GM12872 (cell line): Measurements from ENCODE around the gene EIF2B2.

ENCODE experiments used
- TF ChIP-seq, protein P1 (sequence below): IDR thresholded peaks from 3 replicates; pipeline ENCODE4 v1.5.1; 2011; ENCODE audit warnings: low read depth, mild to moderate bottlenecking, low read length, moderate library complexity; ENCODE audit not compliant: insufficient read depth

The EIF2B2 gene

DNA sequence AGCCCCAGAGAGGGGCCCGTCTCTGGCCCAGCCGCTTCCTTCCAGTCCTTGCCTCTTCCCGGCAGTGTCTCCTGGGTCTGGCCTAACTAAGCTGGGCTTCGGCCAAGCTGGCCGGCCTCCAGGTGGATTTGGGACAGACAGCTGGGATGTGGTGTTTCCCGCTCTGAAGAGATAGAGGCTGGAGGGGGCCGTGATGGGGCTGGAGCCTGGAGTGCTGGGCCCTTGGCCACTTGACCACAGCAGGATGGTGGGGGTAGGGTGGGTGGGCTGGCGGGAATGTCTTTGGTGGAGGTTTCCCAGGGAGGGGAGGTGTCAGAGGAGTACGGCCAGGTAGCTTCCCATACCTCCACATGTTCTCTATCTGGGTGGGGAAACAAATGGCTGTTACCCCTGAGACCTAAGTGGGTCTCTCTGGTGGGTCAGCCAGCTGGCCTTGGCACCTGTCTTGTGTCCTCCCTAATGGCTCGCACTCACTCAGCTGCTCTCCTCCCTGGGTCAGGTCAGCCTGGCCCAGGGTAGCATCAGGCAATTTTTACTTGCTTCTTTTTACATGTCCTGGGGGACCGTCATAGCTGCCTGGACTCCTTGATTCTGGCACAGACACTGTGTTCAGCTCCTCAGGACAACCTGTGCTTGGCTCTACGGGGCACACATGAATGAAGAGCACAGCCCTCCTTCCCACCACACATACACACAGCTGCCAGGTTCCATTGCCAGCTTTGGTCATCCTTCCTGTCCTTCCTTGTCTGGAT is 27.5 kb upstream of the EIF2B2 start:
- TF ChIP-seq, protein P1, sequence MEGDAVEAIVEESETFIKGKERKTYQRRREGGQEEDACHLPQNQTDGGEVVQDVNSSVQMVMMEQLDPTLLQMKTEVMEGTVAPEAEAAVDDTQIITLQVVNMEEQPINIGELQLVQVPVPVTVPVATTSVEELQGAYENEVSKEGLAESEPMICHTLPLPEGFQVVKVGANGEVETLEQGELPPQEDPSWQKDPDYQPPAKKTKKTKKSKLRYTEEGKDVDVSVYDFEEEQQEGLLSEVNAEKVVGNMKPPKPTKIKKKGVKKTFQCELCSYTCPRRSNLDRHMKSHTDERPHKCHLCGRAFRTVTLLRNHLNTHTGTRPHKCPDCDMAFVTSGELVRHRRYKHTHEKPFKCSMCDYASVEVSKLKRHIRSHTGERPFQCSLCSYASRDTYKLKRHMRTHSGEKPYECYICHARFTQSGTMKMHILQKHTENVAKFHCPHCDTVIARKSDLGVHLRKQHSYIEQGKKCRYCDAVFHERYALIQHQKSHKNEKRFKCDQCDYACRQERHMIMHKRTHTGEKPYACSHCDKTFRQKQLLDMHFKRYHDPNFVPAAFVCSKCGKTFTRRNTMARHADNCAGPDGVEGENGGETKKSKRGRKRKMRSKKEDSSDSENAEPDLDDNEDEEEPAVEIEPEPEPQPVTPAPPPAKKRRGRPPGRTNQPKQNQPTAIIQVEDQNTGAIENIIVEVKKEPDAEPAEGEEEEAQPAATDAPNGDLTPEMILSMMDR, result no peak

DNA sequence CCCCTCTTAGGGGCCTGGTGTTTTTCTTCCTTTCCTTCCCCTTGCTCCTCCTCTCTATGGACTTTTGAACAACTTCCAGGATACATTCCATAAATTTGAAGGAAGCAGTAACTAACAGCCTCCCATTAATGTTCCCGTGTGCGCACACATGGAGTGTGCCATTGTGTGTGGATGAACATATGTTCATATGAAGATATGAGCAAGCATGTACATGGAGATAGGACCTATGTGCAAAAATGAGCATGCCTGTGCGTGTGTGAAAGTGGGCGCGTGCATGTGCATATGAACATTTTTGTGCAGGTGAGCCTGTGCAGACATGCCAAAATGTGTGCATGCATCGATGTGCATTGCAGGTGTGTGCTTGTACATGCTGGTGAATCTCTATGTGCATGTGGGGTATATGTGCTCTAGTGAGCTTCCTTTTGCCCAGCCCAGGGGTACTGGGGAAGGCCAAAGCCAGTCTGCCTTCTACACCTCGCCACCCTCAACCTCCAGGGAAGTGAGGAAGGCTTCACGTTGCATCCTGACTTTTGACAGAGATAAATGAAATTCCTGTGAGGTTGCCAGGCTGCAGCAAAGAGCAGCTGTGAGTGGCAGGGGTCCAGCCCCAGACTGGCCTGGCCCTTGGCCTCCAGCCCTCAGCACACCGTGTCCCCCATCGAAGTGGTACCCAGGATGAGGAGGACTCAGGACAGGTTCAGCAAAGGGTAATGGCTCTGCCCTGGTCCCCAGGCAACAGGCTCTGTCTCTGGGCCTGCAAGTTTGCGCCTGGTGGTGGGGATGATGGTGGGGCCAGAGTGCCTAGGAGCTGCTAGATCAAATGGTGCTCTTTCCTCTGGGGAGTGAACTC is 26.2 kb upstream of the EIF2B2 start:
- TF ChIP-seq, protein P1, result no peak

DNA sequence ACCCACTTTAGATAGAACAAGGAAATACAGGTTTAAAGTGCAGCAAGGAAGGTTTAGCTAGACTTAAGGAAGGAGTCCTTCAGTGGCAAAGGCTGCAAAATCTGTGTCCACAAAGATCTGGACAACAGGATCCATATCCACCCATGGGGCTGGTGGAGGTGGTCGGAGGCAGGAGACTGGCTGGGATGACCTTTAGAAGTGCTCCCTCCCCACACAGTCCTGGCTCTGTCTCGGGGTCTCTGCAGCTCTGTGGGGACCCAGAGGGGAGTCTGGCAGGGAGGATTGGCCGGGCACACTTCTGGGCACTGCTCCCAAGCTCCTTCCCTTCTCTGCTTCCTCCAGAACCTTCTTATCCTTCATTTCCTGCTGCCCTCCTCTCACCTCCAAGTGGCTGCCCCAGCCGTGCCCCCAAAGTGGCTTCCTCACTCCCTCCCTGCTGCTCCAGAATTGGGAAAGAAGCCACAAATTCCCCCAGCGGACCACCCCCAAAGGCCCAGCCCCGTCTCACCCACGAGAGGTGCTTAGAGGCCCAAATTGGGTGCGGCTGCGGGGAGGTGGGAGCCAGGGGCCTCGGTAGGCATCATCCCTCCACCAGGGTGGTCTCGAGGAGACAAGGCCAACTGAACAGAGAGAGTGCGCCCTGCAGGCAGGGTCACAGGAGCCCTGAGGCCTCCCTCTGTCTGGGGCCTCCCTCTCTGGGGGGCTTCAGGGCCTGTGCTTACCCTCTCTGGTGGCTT is 25.4 kb upstream of the EIF2B2 start:
- TF ChIP-seq, protein P1, result no peak

DNA sequence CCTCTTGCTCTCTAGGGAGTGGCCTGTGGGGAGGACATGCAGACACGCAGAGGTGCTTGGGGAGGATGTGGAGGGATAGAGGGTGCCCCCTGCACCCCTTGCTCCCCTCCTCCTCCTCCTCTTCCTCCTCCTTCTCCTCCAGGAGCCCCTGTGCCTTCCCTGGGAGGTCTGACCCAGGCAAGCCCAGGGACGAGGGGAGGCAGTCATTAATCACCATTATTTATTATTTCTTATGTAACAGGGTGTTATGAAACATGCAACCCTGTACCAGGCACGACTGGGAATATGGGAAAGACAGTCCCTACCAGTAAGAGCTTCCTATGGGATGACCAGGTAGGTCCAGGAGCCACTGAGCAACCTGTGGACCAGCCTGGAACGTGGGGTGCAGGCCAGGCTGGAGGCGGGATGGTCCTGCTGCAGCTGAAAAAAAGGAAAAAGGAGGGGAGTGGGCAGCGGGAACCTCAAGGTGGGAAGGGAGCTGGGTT is 24.8 kb upstream of the EIF2B2 start:
- TF ChIP-seq, protein P1, result no peak

DNA sequence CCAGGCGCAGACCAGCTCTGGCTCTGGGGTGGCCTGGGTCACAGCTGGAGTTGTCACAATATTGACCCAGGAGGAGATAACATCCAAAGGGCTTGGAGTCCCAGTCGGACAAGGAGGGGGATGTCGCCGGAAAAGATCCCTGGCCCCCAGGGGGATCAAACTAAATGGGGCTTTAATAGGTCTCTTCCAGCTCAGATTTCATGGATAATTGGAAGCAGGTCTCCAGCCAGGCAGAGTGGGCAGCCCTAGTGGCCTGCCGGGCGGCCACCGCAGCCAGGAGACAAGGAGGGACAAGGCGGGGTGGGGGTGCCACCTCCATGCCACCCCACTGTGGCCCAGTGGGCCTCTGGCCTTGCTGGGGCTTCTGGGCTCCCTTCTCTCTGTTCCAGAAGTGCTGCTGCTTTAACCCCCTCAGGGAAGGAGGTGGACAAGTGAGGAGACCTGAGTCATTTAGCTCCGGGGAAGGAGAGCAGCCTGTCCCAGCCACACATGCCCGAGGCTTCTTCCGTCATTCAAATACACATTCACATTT is 24.2 kb upstream of the EIF2B2 start:
- TF ChIP-seq, protein P1, result no peak

DNA sequence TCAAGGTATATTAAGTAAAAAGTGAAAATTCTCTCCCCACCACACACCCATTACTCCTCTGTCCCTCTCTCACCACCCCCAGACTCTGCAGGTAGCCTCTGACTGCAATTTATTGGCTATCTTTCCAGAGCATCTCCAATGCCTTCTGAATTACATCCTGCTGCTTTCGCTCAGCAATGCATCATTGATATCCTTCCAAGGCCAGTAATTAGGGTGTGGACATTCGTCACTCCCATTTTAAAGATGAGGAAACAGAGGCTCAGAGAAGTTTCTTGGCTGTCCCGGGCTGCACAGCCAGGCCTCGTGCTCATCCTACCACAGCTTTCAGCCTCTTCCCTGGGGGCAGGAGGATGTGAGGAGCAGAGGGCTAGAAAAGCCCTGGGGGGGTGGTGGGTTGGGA is 23.7 kb upstream of the EIF2B2 start:
- TF ChIP-seq, protein P1, result no peak
